Endothelial cell of umbilical vein (primary cell): Measurements from ENCODE around the gene RNGTT. TPM values are rescaled to one million over a fixed set of nuclear protein-coding genes. Genes with fewer than 3 reads are reported as not detected.

Source experiments
- BruUV-seq: library from RNA; stranded (reverse); fragments of 400-500 nt; replicated peaks from 2 replicates; lab custom pipeline; 2021; lab: Mats Ljungman, UMichigan
- CTCF ChIA-PET: fragments of 300-600, 350-600 bp; sonication (Branson Sonifier 250); formaldehyde crosslinking; loops from one replicate; lab custom pipeline; 2021; ENCODE audit warnings: antibody characterized with exemption, inconsistent platforms; lab: Charles Lee
- POLR2A ChIA-PET: fragments of 300-600, 350-600 bp; sonication (Branson Sonifier 250); formaldehyde crosslinking; loops from one replicate; lab custom pipeline; 2021; ENCODE audit warnings: antibody characterized with exemption, inconsistent platforms; lab: Charles Lee
- DNase-seq: peaks from one replicate; pipeline ENCODE4 v3.0.0-alpha.2; 2011; ENCODE audit warnings: low read depth, low spot score
- FAIRE-seq: peaks from 2 replicates; lab custom pipeline; 2011; peaks lifted over from hg19 to GRCh38; lab: Jason Lieb, UNC
- H2AFZ ChIP-seq: 2 replicates; pipeline ENCODE4 v1.6.0; 2012; ENCODE audit warnings: low read depth, low read length, control low read depth, inconsistent platforms
- H3K27ac ChIP-seq: 2 replicates; pipeline ENCODE4 v1.5.1; 2011; ENCODE audit warnings: low read depth, mild to moderate bottlenecking, control low read depth, low read length, moderate library complexity; ENCODE audit not compliant: insufficient read depth
- H3K27me3 ChIP-seq, 2 experiments: 2 replicates each; pipeline versions ENCODE4 v1.6.0 to v1.6.1; 2011; ENCODE audit warnings: low read length in 2 of 2, mixed read lengths in 1 of 2; ENCODE audit not compliant: control insufficient read depth in 2 of 2, insufficient read depth in 2 of 2
- H3K36me3 ChIP-seq, 2 experiments: 2 replicates in 1 of 2; 3 replicates in 1 of 2; pipeline ENCODE4 v1.5.1; 2011; ENCODE audit warnings: low read length in 2 of 2, mild to moderate bottlenecking in 1 of 2, moderate library complexity in 1 of 2; ENCODE audit not compliant: control insufficient read depth in 2 of 2, insufficient read depth in 2 of 2; ENCODE audit errors: extremely low read depth in 1 of 2
- H3K4me1 ChIP-seq: 3 replicates; pipeline ENCODE4 v1.5.1; 2011; ENCODE audit warnings: mild to moderate bottlenecking, low read length; ENCODE audit not compliant: control insufficient read depth, insufficient read depth; ENCODE audit errors: extremely low read depth
- H3K4me2 ChIP-seq: 2 replicates; pipeline ENCODE4 v1.6.1; 2011; ENCODE audit warnings: low read length, control low read depth, mixed read lengths; ENCODE audit not compliant: insufficient read depth
- H3K4me3 ChIP-seq, 3 experiments: fragments of 200-600 bp in 1 of 3; sonication (generic), shearing (Covaris generic) in 1 of 3; replicated peaks in 1 of 3; 2 replicates each; pipeline ENCODE4 v1.5.1; 2011 to 2016; ENCODE audit warnings: control low read depth in 3 of 3, low read length in 3 of 3, mild to moderate bottlenecking in 2 of 3, inconsistent platforms in 1 of 3, low read depth in 1 of 3, moderate library complexity in 1 of 3; ENCODE audit not compliant: insufficient read depth in 1 of 3
- H3K79me2 ChIP-seq: 2 replicates; pipeline ENCODE4 v1.6.0; 2012; ENCODE audit warnings: low read length, inconsistent platforms; ENCODE audit not compliant: control insufficient read depth, insufficient read depth
- H3K9ac ChIP-seq: replicated peaks from 2 replicates; pipeline ENCODE3; 2011; ENCODE audit warnings: low read length, control low read depth; ENCODE audit not compliant: insufficient read depth; ENCODE audit errors: extremely low read depth
- H3K9me1 ChIP-seq: replicated peaks from 3 replicates; pipeline ENCODE4 v1.6.0; 2011; ENCODE audit warnings: mild to moderate bottlenecking, low read length; ENCODE audit not compliant: control insufficient read depth, insufficient read depth; ENCODE audit errors: extremely low read depth
- H3K9me3 ChIP-seq: replicated peaks from 2 replicates; pipeline ENCODE4 v1.5.1; 2012; ENCODE audit warnings: low read length, inconsistent platforms; ENCODE audit not compliant: control insufficient read depth, insufficient read depth
- H4K20me1 ChIP-seq: replicated peaks from 2 replicates; pipeline ENCODE3; 2011; ENCODE audit warnings: mild to moderate bottlenecking, low read length; ENCODE audit not compliant: control insufficient read depth, insufficient read depth; ENCODE audit errors: extremely low read depth
- CTCF ChIP-seq, 2 donors: IDR thresholded peaks; 1 replicate in 1 of 2; 2 replicates in 1 of 2; pipeline ENCODE4 v1.5.1; 2011; ENCODE audit warnings: low read length in 2 of 2, mild to moderate bottlenecking in 2 of 2, moderate library complexity in 2 of 2, control low read depth in 1 of 2, inconsistent platforms in 1 of 2, low read depth in 1 of 2; ENCODE audit not compliant: insufficient read depth in 1 of 2; ENCODE audit errors: extremely low read depth in 1 of 2
- EZH2 ChIP-seq: IDR thresholded peaks from 2 replicates; pipeline ENCODE4 v1.6.1; 2012; ENCODE audit warnings: borderline replicate concordance, low read depth, mild to moderate bottlenecking, moderate library complexity, low read length, inconsistent platforms; ENCODE audit not compliant: severe bottlenecking
- FOS ChIP-seq: IDR thresholded peaks from 2 replicates; pipeline ENCODE4 v1.6.1; 2011; ENCODE audit warnings: mild to moderate bottlenecking, low read length, moderate library complexity, borderline replicate concordance; ENCODE audit not compliant: insufficient read depth
- JUN ChIP-seq: IDR thresholded peaks from 2 replicates; pipeline ENCODE4 v1.6.1; 2011; ENCODE audit warnings: borderline replicate concordance, low read depth; ENCODE audit not compliant: insufficient read length, insufficient read depth
- POLR2A ChIP-seq: IDR thresholded peaks from 2 replicates; pipeline ENCODE4 v1.6.1; 2012; ENCODE audit warnings: low read depth, mild to moderate bottlenecking, control low read depth, low read length
- POLR2AphosphoS5 ChIP-seq: IDR thresholded peaks from 2 replicates; pipeline ENCODE4 v1.6.1; 2012; ENCODE audit warnings: low read depth, mild to moderate bottlenecking, control low read depth, low read length, moderate library complexity; ENCODE audit not compliant: insufficient read depth
- dilution Hi-C: fragments of 300-500 bp; cut with MboI; formaldehyde crosslinking; loops from one replicate; pipeline ENCODE4 v1.15.0; 2019; ENCODE audit warnings: low sequenced_read_pairs; ENCODE audit not compliant: extremely low pct_ligation_motif_present
- intact Hi-C: fragments of 100-400 bp; cut with micrococcal nuclease; formaldehyde crosslinking; loops from one replicate; pipeline ENCODE4 v1.10.0; 2022
- polyA plus RNA-seq, 4 experiments: library from polyadenylated mRNA; depleted of rRNA in 3 of 4; stranded (reverse) in 3 of 4; unstranded in 1 of 4; fragments of >200 nt; gene quantifications; 2 replicates each; pipeline versions ENCODE4 v1.2.1 to v1.2.3, GENCODE V29; 2011 to 2012; ENCODE audit warnings: missing spikeins in 1 of 4
- small RNA-seq: library from RNA; depleted of rRNA; stranded (forward); fragments of <200 nt; gene quantifications from one replicate; pipeline ENCODE3, GENCODE V24; 2012; ENCODE audit warnings: low replicate concordance, low read depth; ENCODE audit not compliant: insufficient read depth, insufficient read length
- total RNA-seq: library from RNA; stranded (reverse); gene quantifications from 2 replicates; pipeline ENCODE4 v1.2.3, GENCODE V29; 2021
- TF ChIP-seq, protein P1 (sequence below): IDR thresholded peaks from 2 replicates; pipeline ENCODE4 v1.6.1; 2011; ENCODE audit not compliant: insufficient read depth, insufficient read length

Gene RNGTT
- total and polyA plus RNA-seq, 2 donors (not counting 3 experiments of a cell fraction or from before 2014, with no cell fraction given): 2.1 to 13.1 TPM

DNA sequence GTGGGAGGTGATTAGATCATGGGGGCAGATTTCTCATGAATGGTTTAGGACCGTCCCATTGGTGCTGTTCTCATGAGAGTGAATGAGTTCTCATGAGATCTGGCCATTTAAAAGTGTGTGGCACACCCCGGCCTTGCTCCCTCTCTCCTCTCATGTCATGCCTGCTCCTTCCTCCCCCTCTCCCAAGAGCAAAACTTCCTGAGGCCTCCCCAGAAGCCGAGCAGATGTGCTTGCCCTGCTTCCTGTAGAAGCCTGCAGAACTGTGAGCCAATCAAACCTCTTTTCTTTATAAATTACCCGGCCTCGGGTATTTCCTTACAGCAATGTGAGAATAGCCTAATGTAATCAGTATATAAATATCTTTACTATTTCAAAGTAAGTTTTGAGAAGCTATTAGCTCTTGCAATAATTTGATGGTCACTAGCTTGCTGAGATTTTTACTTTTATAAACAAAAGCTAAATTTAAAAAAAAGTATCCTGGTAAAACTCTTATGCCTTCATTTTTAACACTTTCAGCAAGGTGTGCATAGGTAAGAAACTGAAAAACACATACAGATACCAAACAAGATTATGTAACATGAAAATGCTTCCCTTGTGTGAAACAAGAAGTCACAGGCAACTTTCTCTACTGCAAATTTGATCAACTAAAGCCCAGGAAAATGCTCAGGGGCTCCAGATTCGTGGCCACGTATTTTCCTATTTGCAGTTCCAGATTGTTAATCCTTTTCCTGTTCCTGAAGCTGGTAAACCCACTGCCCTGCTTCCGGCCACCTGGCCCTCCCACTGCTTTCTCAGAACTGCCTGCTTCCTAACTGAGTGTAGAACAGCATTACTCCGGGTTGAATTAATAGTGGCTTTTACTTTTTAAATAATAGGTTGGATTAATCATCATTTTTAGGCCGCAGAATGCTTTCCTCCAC is 402.1 kb downstream of the RNGTT start:
- H3K4me2 ChIP-seq: no peak overlapping the region
- peaks cover 0 to 2% of the 10 kb centered on the region in 2 experiments for H3K27me3 ChIP-seq
- ChIA-PET POLR2A (no interaction called here), CTCF (no interaction called here)
- TF ChIP-seq CTCF (IDR thresholded peaks at IDR 0.05; ENCODE audit: extremely low read depth in 1 of 2, insufficient read depth in 1 of 2, low read depth in 1 of 2, low read length in 2 of 2) (no peak), POLR2A (no peak), POLR2AphosphoS5 (no peak), FOS (no peak), EZH2 (no peak), JUN (no peak)
- TF ChIP-seq, protein P1, sequence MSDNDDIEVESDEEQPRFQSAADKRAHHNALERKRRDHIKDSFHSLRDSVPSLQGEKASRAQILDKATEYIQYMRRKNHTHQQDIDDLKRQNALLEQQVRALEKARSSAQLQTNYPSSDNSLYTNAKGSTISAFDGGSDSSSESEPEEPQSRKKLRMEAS: no peak
- H3K4me1 ChIP-seq: no peaks in the 10 kb centered on the region
- H3K9ac ChIP-seq: no peak overlapping the region
- intact Hi-C loops (no loop called here), dilution Hi-C loops (no loop called here)
- no peak overlapping the region for H3K27ac ChIP-seq
- H3K4me3 ChIP-seq: no peak overlapping the region
- no peak for DNase-seq
- H2AFZ ChIP-seq: no peak overlapping the region
- H4K20me1 ChIP-seq: no peaks in the 10 kb centered on the region
- H3K9me1 ChIP-seq: no peaks in the 10 kb centered on the region
- BruUV-seq: no TSS peak
- H3K36me3 ChIP-seq: no peaks in the 10 kb centered on the region
- H3K9me3 ChIP-seq: no peaks in the 10 kb centered on the region
- FAIRE-seq: no peak
- H3K79me2 ChIP-seq: no peaks in the 10 kb centered on the region

Small RNAs within 50 kb of the gene (small RNA-seq; reads per million reads assigned to genes)
- gene AL079342.1 (not detected), gene RF00045 (not detected)

Other genes starting within 250 kb of the RNGTT start
- 87.9 and 88.4 TPM in 2 replicates for gene PNRC1, start 117.1 kb upstream of the RNGTT start, total RNA-seq
- gene PNRC1, start 117.1 kb upstream of the RNGTT start, polyA plus RNA-seq: 7.1 and 9.6 TPM in 2 replicates
- gene SRSF12, start 154.5 kb upstream of the RNGTT start, total RNA-seq: 0.18 TPM in 1 of 2 replicates, not detected in the other
- 0.06 and 0.07 TPM in 2 replicates for gene SRSF12, start 154.5 kb upstream of the RNGTT start, polyA plus RNA-seq
- gene PM20D2, start 182.4 kb upstream of the RNGTT start, total RNA-seq: 8.3 and 10.9 TPM in 2 replicates
- gene PM20D2, start 182.4 kb upstream of the RNGTT start, polyA plus RNA-seq: 2.9 and 3.0 TPM in 2 replicates